Omental fat pad (tissue), 4 donors: ENCODE measurements around the gene KCNIP4. TPM values are rescaled to one million over a fixed set of nuclear protein-coding genes. Genes with fewer than 3 reads are reported as not detected.
"Not testable (repeated sequence)": the region's sequence is repeated elsewhere in the genome, so short reads cannot be mapped to it uniquely, and the experiment has no call there.

Source experiments
- ATAC-seq: fragments of 150-250 bp; one replicate; pipeline ENCODE4 v1.9.1; 2016; ENCODE audit warnings: mild to moderate bottlenecking, moderate library complexity; ENCODE audit not compliant: low FRiP score
- DNase-seq: peaks from one replicate; pipeline ENCODE4 v3.0.0-alpha.2; 2019; ENCODE audit warnings: low spot score
- CTCF ChIP-seq, 3 donors: fragments of 450-650 bp; IDR thresholded peaks; one replicate each; pipeline ENCODE4 v1.5.1; 2016 to 2017; ENCODE audit warnings: antibody characterized with exemption in 3 of 3, mild to moderate bottlenecking in 3 of 3, moderate library complexity in 2 of 3
- total RNA-seq, 4 donors: library from RNA; depleted of rRNA; stranded (reverse); fragments of >200 nt; gene quantifications; one replicate each; pipeline ENCODE4 v1.1.0, GENCODE V29; 2016

Gene KCNIP4
- total RNA-seq, result under 1 TPM in 1 of 4 donors, not detected in 3; 0.37 TPM

DNA sequence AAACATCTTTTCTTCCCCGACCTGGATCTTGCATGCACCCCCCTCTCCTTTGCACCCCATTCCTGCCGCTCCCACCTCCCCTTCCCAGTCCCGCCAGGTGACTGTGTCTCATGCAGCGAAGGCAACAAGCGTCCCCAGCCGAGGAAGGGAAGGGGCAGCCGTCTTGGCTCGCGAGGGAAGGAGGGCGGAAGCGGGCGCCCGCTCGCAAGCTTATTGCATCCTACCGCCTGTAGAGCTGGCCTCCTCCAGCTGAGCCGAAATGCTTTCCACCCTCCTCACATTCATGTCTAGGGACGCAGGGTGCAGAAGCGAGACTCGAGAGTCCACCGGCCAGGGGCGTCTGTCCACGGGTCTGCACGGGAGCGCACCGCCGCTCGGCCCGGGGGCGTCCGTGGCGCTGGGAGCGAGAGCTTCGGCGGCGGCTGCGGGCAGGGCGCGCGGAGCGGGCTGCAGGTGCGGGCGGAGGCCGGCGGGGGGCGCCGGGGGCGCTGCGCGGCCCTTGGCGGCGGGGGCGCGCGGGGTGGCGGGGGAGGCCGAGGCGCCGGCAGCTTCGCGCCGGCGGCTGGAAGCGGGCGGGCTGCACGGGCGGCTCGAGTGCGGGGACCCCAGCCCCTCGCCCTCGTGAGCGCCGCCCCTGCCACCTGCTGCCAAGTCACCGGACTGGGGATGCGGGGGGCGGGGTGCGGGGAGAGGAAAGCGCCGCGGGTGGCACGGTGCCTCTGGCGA, at the start of gene KCNIP4:
Gene KCNIP4 (minus strand): TSS at position 426 of the 726 bp plus-strand sequence.
- TF ChIP-seq CTCF (IDR thresholded peaks at IDR 0.05), result no peak
- ATAC-seq (peak; percentile 59), DNase-seq (no peak)

DNA sequence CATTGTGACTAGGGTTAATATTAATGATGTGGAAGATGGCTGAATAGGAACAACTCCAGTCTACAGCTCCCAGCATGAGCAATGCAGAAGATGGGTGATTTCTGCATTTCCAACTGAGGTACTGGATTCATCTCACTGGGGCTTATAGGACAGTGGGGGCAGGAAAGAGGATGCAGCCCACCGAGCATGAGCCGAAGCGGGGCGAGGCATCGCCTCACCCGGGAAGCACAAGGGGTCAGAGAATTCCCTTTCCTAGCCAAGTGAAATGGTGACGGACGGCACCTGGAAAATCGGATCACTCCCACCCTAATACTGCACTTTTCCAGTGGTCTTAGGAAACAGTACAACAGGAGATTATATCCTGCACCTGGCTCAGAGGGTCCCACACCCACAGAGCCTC, 48.0 kb upstream of the KCNIP4 start:
- not testable (repeated sequence) for ATAC-seq, DNase-seq

- no peak for TF ChIP-seq CTCF (IDR thresholded peaks at IDR 0.05)
- DNase-seq (no peak), ATAC-seq (no peak)
Measured at GRCh38 chr4:21992330-21992729, 43.8 kb upstream of the KCNIP4 start.

GRCh38 chr4:21991562-21991961, 43.0 kb upstream of the KCNIP4 start:
- no peak for DNase-seq
- no peak for TF ChIP-seq CTCF (IDR thresholded peaks at IDR 0.05)
- no peak for ATAC-seq

DNA sequence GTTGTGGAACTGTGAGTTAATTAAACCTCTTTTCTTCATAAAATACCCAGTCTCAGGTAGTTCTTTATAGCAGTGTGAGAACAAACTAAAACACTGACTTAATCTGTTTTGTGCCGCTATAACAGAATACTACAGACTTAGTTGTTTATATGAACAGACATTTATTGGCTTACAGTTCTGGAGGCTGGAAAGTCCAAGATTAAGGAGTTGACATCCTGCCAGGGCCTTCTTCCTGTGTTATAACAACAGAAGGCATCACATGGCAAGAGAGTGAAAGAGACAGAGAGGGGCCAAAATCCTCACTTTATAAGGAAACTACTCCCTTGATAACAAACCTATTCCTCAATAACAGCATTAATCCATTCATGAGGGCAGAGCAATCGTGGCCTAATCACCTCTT, 42.5 kb upstream of the KCNIP4 start:
- DNase-seq (no peak), ATAC-seq (no peak)
- no peak for TF ChIP-seq CTCF (IDR thresholded peaks at IDR 0.05)

GRCh38 chr4:21989351-21989750, 40.8 kb upstream of the KCNIP4 start:
- no peak for TF ChIP-seq CTCF (IDR thresholded peaks at IDR 0.05)
- ATAC-seq (no peak), DNase-seq (no peak)

GRCh38 chr4:21986307-21986706, 37.7 kb upstream of the KCNIP4 start:
- no peak for ATAC-seq
- DNase-seq, result no peak
- no peak for TF ChIP-seq CTCF (IDR thresholded peaks at IDR 0.05)
